A549 (cell line): ENCODE measurements around the gene SKP1. TPM values are rescaled to one million over a fixed set of nuclear protein-coding genes. Genes with fewer than 3 reads are reported as not detected.

Experiments
- ATAC-seq, 2 experiments: fragments of 200-7000 bp in 1 of 2; fragments of >200 bp in 1 of 2; cut with Nextera tagmentation in 1 of 2; cut with Tn5 transposase in 1 of 2; 3 replicates each; pipeline versions ENCODE4 v1.8.0 to v1.9.1; 2018 to 2020; ENCODE audit warnings: mild to moderate bottlenecking in 1 of 2, moderate library complexity in 1 of 2
- CTCF ChIA-PET: fragments of 300-600 bp; sonication (Branson Sonifier 250); formaldehyde crosslinking; extraction: SDS; loops from one replicate; lab custom pipeline; 2021; ENCODE audit warnings: antibody characterized with exemption, inconsistent platforms; lab: Yijun Ruan, JAX
- POLR2A ChIA-PET: fragments of 350-600 bp; formaldehyde crosslinking; extraction: SDS; loops from one replicate; lab custom pipeline; 2021; ENCODE audit warnings: antibody characterized with exemption, inconsistent platforms; lab: Yijun Ruan, JAX
- DNase-seq, 2 experiments: peaks; one replicate each; pipeline versions ENCODE4 v3.0.0 to v3.0.0-alpha.2; 2011 to 2016; ENCODE audit warnings: low read depth in 1 of 2, low spot score in 1 of 2
- FAIRE-seq: peaks from 2 replicates; lab custom pipeline; 2011; peaks lifted over from hg19 to GRCh38; lab: Jason Lieb, UNC
- H3K27ac ChIP-seq, 2 experiments: fragments of >200 bp; sonication (Bioruptor Twin); formaldehyde crosslinking; 3 replicates each; pipeline ENCODE4 v1.5.1; 2016 to 2017
- H3K4me1 ChIP-seq: fragments of >200 bp; sonication (Bioruptor Twin); formaldehyde crosslinking; 3 replicates; pipeline ENCODE4 v1.6.1; 2016
- H3K4me2 ChIP-seq: fragments of >200 bp; sonication (Bioruptor Twin); formaldehyde crosslinking; 3 replicates; pipeline ENCODE4 v1.6.1; 2016
- H3K4me3 ChIP-seq: fragments of >200 bp; sonication (Bioruptor Twin); formaldehyde crosslinking; 3 replicates; pipeline ENCODE4 v1.5.1; 2016
- H3K9me3 ChIP-seq: fragments of >200 bp; sonication (Bioruptor Twin); formaldehyde crosslinking; 3 replicates; pipeline ENCODE4 v1.6.1; 2016
- CEBPB ChIP-seq, 2 experiments: fragments of >200 bp in 1 of 2; sonication (Bioruptor Twin) in 1 of 2; formaldehyde crosslinking in 1 of 2; IDR thresholded peaks; 2 replicates each; pipeline ENCODE4 v1.6.1; 2012 to 2016
- EHMT2 ChIP-seq: fragments of 200-600 bp; sonication (generic); IDR thresholded peaks from 2 replicates; pipeline ENCODE4 v1.6.1; 2016; ENCODE audit warnings: antibody characterized with exemption, low read depth, mild to moderate bottlenecking, moderate library complexity
- HEYL ChIP-seq: fragments of 250-450 bp; sonication (Bioruptor Pico); IDR thresholded peaks from 2 replicates; pipeline ENCODE4 v1.8.0; 2021; ENCODE audit warnings: mild to moderate bottlenecking, moderate library complexity
- POLR2AphosphoS2 ChIP-seq: conservative IDR thresholded peaks from 2 replicates; pipeline ENCODE4 v1.6.1; 2012; ENCODE audit warnings: low read length, improper control_type of control experiment, inconsistent platforms
- RCOR1 ChIP-seq: fragments of 150-350 bp; IDR thresholded peaks from 2 replicates; pipeline ENCODE4 v1.6.1; 2014; ENCODE audit warnings: antibody characterized with exemption, low read length, low read depth
- RNF2 ChIP-seq: fragments of 200-600 bp; sonication (generic); IDR thresholded peaks from 2 replicates; pipeline ENCODE4 v1.6.1; 2016; ENCODE audit warnings: low read depth, mild to moderate bottlenecking, antibody characterized with exemption, moderate library complexity, borderline replicate concordance
- ZFP36 ChIP-seq: fragments of 450-650 bp; IDR thresholded peaks from 2 replicates; pipeline ENCODE4 v1.6.1; 2014; ENCODE audit warnings: borderline replicate concordance; ENCODE audit not compliant: partially characterized antibody
- ZNF302 ChIP-seq: fragments of 250-450 bp; sonication (Bioruptor Pico); IDR thresholded peaks from 2 replicates; pipeline ENCODE4 v1.9.0; 2021; ENCODE audit warnings: inconsistent platforms, mild to moderate bottlenecking, moderate library complexity
- WGBS: methylation state at CpG from one replicate; pipeline ENCODE4 v1.1.6; 2017; ENCODE audit errors: missing lambda C conversion rate; 5-methylcytosine and 5-hydroxymethylcytosine counted together
- polyA plus RNA-seq, 4 experiments: library from polyadenylated mRNA; depleted of rRNA in 3 of 4; stranded (reverse); fragments of >200 nt; fragmentation: RNase III in 1 of 4; extraction: RNeasy Plus Mini Kit Qiagen cat#74134 plus additional on column Dnase treatment in 1 of 4; gene quantifications; 2 replicates in 3 of 4; 3 replicates in 1 of 4; pipeline ENCODE4 v1.2.3, GENCODE V29; 2011 to 2017
- TF ChIP-seq, protein P1 (sequence below): fragments of 200-600 bp; sonication (generic); IDR thresholded peaks from 2 replicates; pipeline ENCODE4 v1.6.1; 2016; ENCODE audit warnings: antibody characterized with exemption, mild to moderate bottlenecking, moderate library complexity
- TF ChIP-seq, protein P2 (sequence below): fragments of >200 bp; sonication (Bioruptor Twin); formaldehyde crosslinking; IDR thresholded peaks from 3 replicates; pipeline ENCODE4 v1.5.1; 2016
- TF ChIP-seq, protein P3 (sequence below): fragments of 150-350 bp; IDR thresholded peaks from 2 replicates; pipeline ENCODE4 v1.6.1; 2014; ENCODE audit warnings: low read depth, mild to moderate bottlenecking, low read length
- TF ChIP-seq, protein P4 (sequence below): IDR thresholded peaks from 2 replicates; pipeline ENCODE4 v1.6.1; 2012
- TF ChIP-seq, protein P5 (sequence below): IDR thresholded peaks from 2 replicates; pipeline ENCODE4 v1.6.1; 2012; ENCODE audit warnings: low read depth, borderline replicate concordance
- TF ChIP-seq, protein P6 (sequence below): fragments of >200 bp; sonication (Bioruptor Twin); formaldehyde crosslinking; IDR thresholded peaks from 3 replicates; pipeline ENCODE4 v1.6.1; 2016

SKP1 gene
- polyA plus RNA-seq, 2 of the 4 experiments (the other 2 are of a cell fraction) = 776 to 870 TPM

DNA sequence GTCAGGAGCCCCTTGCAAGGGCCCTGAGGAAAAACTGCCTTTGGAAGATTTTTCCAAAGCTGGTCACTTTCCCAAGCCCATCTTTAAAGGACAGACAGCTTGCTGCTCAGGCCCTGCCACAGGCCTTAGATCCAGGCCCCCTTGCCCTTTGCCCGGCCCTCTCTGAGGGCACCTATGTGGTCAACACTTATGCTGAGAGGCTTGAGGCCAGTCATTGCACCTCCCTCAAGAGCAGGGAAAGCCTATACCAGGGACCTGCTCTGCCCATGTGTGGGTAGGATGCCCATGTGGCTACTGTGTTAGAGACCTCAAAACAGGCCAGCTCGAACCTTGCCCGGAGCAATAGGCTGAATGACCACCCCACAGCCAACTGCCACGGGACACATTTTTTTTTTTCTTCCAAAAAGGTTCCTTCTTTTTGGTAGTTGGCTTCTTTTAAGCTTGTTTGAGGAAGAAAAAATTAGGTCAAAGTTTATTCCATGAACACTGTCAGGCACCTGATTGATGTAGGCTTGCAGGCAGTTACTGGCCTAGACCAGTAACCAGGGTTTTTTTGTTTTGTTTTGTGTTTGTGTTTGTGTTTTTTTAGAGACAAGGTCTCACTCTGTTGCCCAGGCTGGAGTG, 58.4 kb downstream of the SKP1 start:
- CTCF ChIA-PET = interaction anchor here (0.9 to 22.6 kb wide), 6 partner anchors 9 to 78 kb away, joined by 3 to 263 read pairs (median 8); no protein-coding TSS in a partner anchor
- FAIRE-seq = no peak
- no peak for ATAC-seq

More for the DNA sequence above, 58.4 kb downstream of the SKP1 start:
- no peak for DNase-seq
- H3K4me2 ChIP-seq = no peak overlapping the region
- WGBS = 78% methylated on average over 4 of the region's 4 CpGs
- H3K4me1 ChIP-seq = peaks cover 4% of the 10 kb centered on the region; the same call in 1 of the 3 replicates
- H3K4me3 ChIP-seq = no peak overlapping the region
- POLR2A ChIA-PET = no interaction called here
- no peaks in the 10 kb centered on the region for H3K9me3 ChIP-seq
- H3K27ac ChIP-seq = no peak overlapping the region
- TF ChIP-seq, protein P1, sequence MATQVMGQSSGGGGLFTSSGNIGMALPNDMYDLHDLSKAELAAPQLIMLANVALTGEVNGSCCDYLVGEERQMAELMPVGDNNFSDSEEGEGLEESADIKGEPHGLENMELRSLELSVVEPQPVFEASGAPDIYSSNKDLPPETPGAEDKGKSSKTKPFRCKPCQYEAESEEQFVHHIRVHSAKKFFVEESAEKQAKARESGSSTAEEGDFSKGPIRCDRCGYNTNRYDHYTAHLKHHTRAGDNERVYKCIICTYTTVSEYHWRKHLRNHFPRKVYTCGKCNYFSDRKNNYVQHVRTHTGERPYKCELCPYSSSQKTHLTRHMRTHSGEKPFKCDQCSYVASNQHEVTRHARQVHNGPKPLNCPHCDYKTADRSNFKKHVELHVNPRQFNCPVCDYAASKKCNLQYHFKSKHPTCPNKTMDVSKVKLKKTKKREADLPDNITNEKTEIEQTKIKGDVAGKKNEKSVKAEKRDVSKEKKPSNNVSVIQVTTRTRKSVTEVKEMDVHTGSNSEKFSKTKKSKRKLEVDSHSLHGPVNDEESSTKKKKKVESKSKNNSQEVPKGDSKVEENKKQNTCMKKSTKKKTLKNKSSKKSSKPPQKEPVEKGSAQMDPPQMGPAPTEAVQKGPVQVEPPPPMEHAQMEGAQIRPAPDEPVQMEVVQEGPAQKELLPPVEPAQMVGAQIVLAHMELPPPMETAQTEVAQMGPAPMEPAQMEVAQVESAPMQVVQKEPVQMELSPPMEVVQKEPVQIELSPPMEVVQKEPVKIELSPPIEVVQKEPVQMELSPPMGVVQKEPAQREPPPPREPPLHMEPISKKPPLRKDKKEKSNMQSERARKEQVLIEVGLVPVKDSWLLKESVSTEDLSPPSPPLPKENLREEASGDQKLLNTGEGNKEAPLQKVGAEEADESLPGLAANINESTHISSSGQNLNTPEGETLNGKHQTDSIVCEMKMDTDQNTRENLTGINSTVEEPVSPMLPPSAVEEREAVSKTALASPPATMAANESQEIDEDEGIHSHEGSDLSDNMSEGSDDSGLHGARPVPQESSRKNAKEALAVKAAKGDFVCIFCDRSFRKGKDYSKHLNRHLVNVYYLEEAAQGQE = no peak
- TF ChIP-seq HEYL (CRISPR knock-in tag) = no peak
- TF ChIP-seq, protein P2, sequence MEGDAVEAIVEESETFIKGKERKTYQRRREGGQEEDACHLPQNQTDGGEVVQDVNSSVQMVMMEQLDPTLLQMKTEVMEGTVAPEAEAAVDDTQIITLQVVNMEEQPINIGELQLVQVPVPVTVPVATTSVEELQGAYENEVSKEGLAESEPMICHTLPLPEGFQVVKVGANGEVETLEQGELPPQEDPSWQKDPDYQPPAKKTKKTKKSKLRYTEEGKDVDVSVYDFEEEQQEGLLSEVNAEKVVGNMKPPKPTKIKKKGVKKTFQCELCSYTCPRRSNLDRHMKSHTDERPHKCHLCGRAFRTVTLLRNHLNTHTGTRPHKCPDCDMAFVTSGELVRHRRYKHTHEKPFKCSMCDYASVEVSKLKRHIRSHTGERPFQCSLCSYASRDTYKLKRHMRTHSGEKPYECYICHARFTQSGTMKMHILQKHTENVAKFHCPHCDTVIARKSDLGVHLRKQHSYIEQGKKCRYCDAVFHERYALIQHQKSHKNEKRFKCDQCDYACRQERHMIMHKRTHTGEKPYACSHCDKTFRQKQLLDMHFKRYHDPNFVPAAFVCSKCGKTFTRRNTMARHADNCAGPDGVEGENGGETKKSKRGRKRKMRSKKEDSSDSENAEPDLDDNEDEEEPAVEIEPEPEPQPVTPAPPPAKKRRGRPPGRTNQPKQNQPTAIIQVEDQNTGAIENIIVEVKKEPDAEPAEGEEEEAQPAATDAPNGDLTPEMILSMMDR = no peak
- no peak for TF ChIP-seq RNF2
- TF ChIP-seq EHMT2 = no peak
- no peak for TF ChIP-seq CEBPB (IDR thresholded peaks at IDR 0.05)
- TF ChIP-seq ZFP36 = no peak
- TF ChIP-seq, protein P3, sequence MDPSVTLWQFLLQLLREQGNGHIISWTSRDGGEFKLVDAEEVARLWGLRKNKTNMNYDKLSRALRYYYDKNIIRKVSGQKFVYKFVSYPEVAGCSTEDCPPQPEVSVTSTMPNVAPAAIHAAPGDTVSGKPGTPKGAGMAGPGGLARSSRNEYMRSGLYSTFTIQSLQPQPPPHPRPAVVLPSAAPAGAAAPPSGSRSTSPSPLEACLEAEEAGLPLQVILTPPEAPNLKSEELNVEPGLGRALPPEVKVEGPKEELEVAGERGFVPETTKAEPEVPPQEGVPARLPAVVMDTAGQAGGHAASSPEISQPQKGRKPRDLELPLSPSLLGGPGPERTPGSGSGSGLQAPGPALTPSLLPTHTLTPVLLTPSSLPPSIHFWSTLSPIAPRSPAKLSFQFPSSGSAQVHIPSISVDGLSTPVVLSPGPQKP = no peak
- no peak for TF ChIP-seq RCOR1
- TF ChIP-seq POLR2AphosphoS2 = no peak
- TF ChIP-seq, protein P4, sequence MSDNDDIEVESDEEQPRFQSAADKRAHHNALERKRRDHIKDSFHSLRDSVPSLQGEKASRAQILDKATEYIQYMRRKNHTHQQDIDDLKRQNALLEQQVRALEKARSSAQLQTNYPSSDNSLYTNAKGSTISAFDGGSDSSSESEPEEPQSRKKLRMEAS = no peak
- TF ChIP-seq, protein P5, sequence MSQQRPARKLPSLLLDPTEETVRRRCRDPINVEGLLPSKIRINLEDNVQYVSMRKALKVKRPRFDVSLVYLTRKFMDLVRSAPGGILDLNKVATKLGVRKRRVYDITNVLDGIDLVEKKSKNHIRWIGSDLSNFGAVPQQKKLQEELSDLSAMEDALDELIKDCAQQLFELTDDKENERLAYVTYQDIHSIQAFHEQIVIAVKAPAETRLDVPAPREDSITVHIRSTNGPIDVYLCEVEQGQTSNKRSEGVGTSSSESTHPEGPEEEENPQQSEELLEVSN = no peak
- TF ChIP-seq, protein P6, sequence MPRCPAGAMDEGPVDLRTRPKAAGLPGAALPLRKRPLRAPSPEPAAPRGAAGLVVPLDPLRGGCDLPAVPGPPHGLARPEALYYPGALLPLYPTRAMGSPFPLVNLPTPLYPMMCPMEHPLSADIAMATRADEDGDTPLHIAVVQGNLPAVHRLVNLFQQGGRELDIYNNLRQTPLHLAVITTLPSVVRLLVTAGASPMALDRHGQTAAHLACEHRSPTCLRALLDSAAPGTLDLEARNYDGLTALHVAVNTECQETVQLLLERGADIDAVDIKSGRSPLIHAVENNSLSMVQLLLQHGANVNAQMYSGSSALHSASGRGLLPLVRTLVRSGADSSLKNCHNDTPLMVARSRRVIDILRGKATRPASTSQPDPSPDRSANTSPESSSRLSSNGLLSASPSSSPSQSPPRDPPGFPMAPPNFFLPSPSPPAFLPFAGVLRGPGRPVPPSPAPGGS = no peak
- TF ChIP-seq ZNF302 (CRISPR knock-in tag) = no peak
